ENCODE results near the gene MED13.
"Not testable (repeated sequence)": the region's sequence is repeated elsewhere in the genome, so short reads cannot be mapped to it uniquely, and the experiment has no call there.

Gene MED13

DNA sequence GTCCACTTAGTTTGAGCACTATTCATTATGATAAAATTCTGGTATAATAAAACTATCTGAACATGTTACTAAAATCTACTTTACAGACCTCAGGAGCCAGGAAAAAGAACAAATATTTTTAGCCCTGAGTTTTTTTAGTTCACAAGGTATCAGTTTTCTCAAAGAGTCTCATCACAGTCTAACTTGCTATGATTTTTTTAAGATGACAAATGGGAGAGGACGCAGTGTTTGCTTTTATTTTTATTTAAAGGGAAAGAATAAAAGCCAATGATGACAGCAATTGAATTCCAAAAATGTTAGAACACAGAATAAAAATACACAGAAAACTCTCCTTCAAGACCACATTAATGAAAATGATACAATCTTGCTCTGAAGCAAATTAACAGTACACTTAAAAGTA, 7.4 kb downstream of the MED13 start:
- no peak for DNase-seq

DNA sequence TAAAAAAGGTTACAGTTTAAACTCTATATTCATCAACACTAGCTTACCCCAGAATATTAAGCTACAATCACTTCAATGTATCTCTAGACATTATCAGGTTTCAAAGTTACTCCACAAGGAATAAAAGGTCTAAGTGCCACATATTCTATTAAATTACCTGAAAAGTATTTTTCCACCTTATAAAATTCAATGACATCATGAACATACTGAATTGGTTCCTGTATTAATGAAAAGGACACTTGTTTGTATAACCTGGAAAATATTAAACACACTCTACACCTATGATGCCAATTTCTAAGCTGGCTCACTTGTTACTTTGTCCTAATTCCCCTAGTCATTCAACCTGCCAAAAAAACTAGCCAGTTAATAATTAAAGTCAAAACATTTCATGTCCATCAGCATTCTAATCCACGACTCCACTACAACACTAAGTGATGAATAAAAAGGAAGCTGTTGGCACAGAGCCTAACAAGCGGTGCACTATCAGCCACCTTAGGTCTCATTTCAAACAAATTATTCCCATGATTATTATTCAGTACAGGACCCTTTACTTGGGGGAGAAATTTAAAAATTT, 12.2 kb downstream of the MED13 start:
- DNase-seq, result no peak

DNA sequence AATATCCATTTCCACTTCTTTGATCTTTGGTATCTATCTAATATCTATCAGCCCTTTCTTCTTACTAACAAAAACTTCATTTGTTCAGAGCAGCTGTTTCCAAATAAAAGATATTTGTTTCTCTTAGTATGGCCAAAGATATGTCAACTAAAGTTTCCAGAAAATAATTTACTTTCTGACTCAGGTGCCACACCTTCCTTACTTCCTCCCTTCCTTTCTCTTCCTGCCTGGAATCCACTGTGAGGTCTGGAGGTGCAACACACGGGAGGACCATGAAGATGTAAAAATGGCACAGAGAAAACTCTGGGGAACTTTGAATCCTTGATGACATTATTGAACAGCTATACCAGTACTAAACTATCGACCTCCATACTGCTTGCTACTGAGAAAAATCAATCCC, 14.0 kb downstream of the MED13 start:
- DNase-seq, result no peak

DNA sequence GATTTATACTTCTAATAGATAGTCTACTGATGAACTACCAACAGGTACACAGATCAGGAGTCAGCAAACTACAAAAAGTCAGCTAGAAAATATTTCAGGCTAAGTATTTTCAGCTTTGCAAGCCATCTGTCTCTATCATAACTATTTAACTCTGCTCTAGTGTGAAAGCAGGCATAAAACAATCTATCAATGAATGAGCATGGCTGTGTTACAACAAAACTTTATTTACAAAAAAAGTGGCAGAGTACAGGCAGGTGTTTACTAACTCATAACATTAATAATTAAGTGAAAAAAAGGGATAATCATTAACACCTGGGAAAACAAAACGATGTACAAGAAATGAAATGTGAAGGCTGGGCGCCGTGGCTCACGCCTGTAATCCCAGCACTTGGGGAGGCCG, 15.8 kb downstream of the MED13 start:
- DNase-seq, result no peak

DNA sequence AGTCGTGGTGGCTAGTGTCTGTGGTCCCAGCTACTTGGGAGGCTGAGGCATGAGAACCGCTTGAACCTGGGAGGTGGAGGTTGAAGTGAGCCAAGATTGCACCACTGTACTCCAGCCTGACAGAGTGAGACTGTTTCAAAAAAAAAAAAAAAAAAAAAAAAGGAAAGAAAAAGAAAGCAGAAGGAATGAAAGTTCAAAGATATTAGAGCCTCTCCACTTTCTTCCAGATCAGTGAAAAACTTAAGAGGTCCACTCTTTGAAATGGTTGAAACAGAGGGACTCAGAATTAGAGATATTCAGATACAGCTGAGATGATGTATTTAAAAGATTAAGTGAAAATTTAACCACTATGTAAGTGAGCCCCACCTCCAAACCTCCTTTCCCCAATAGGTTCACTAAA, 16.8 kb downstream of the MED13 start:
- DNase-seq, result no peak

DNA sequence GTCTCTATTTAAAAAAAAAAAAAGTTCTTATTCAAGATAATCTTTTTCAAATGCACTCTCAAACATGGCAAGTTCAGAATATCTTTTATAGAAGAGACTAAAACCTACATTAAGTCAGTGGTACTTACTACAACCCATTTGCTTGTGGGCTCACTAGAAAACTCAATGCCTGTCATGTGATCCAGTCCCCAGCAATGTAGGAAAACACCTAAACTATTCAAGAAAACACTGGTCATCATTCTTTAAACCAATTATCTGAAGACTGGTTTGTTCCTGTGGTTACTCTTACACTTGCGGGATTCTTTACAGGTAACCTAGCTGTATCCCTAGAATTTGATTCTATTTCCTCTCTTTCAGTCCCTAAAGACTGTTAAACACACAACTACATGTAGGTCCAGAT, 19.6 kb downstream of the MED13 start:
- DNase-seq, result no peak

- DNase-seq, result no peak
These were observed 20.0 kb downstream of the MED13 start for GRCh38 chr17:62045109-62045508.

- no peak for DNase-seq
These were observed 21.5 kb downstream of the MED13 start for GRCh38 chr17:62043602-62044001.

DNA sequence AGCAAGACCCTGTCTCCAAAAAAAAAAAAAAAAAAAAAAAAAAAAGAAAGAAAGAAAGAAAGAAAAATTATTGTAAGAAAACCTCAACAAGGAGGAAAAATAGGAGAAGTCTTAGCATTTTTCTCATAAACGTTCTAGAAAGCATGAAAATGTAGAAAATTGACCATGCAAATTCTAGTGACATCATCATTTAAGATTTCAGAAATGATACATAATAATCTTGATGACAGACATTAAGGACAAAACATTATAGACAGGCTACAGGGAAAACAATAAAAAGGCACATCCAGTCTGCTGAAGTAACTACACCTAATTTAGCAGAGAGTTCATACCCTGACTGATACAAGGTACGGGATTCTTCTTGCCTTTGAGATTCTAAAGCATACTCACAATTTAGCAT, 21.9 kb downstream of the MED13 start:
- DNase-seq, result no peak

GRCh38 chr17:62038248-62038647, 26.8 kb downstream of the MED13 start:
- no peak for DNase-seq

- DNase-seq, result no peak
These were observed 31.8 kb downstream of the MED13 start for GRCh38 chr17:62033317-62033716.

DNA sequence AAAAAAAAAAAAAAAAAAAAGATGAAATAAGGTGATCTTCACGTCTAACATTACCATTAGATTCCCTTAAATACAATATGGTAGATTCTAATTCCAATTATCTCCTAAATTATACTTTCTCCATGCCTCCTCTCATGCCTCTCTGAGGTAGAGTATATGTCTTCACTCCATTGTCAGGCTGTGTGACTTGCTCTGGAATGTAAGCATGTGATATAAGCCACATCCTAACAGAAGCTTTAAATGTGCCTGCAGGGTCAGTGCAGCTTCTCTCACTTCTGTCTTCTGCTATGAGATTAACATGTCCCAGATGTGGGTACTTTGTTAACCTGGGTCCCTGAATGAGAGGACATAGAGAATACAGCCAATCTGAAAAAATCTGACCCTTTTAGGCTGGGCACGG, 32.6 kb downstream of the MED13 start:
- DNase-seq, result no peak

DNA sequence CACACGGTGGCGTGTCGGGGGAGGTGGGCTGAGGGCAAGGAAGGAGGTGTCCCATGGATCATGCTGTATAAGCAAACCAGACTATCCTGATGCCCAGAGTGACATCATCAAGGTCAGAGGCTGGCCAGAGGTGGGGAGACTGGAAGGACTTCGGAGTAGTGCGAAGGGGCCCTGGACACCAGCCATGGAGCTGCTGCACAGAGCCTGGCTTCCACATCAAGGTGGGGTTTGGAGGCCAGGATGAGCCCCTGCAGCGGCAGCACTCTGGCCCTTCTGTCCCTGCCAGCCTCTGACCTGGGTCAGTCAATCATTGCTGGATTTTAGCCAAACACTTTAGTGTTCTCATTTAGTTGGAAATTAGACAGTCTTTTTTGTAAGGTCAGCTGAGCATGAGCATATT, 34.8 kb downstream of the MED13 start:
- DNase-seq, result no peak

DNA sequence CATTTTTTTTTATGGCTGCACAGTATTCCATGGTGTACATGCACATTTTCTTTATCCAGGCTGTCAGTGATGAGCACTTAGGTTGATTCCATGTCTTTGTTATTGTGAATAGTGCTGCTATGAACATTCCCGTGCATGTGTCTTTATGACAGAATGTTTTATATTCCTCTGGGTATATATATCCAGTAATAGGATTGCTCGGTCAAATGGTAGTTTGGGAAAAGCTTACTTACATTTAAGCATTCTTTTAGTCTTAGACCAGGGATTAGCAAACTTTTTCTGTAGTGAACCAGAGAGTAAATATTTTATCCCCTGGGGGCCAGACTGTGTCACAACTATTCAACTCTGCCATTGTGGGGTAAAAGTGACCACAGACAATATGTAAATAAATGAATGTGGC, 40.2 kb downstream of the MED13 start:
- DNase-seq, result no peak

DNA sequence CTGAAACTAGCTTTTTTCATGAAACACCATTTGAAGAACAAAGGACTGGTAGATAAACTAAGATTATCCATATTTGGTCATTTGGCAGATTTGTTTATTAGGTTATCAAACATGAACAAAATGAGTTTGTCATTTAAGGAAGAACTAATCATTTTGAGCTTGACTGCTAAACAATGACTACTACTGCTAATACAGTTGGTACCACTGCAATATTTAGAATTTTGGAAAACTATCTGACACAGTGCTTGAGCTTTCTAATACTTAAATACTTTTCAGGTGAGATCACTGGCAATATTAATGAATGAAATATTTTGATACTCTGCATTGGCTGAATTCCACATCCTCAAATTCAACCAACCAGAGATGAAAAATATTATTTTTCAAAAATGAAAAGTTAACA, 47.2 kb downstream of the MED13 start:
- DNase-seq, result no peak

DNA sequence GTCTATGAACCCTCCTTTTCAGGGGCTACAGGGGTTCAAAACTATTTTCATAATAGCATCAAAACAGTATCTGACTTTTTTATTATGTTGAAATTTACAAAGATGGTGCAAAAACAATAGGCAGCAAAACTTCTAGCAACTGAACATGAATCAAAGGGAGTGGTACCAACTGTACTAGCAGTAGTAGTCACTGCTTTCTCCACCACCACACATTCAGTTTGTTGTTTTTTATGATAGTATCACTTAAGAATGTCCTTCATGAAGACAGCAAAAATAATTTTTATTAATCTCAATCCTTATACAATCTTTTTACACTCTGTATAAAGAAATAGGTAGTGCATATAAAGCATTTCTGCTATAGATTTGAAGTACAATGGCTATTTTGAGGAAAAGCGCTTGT, 47.6 kb downstream of the MED13 start:
- no peak for DNase-seq

DNA sequence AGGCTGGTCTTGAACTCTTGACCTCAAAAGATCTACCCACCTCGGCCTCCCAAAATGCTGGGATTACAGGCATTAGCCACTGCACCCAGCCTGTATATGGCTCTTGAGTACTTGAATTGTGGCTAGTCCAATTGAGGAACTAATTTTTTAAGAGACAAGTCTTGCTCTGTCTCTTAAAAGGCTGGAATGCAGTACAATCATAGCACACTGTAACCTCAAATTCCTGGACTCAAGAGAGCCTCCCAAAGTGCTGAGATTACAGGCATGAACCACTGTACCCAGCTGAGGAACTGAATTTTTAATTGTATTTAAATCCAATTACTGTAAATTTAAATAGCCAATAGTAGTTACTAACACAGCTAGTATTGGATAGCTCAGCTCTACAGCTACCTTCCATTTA, 50.6 kb downstream of the MED13 start:
- DNase-seq, result no peak

DNA sequence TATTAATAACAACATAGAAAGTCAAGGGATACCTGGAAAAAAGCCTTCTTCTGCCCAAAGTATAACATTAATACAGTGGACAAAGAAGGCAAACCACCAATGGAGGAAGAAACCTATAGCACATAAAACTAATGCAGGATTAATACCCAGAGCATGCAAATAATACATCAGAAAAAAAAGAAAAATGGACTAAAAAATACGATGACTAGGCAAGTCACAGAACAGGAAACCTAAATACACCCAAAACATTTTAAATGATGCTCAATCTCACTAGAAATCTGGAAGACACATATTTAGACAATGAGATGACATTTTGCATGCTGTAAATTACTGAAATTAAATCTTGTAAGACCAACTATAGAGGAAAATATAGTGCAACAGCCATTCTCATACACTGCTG, 55.9 kb downstream of the MED13 start:
- DNase-seq, result no peak

- DNase-seq, result no peak
These were observed 56.8 kb downstream of the MED13 start for GRCh38 chr17:62008294-62008693.

- no peak for DNase-seq
These were observed 60.7 kb downstream of the MED13 start for GRCh38 chr17:62004388-62004787.

DNA sequence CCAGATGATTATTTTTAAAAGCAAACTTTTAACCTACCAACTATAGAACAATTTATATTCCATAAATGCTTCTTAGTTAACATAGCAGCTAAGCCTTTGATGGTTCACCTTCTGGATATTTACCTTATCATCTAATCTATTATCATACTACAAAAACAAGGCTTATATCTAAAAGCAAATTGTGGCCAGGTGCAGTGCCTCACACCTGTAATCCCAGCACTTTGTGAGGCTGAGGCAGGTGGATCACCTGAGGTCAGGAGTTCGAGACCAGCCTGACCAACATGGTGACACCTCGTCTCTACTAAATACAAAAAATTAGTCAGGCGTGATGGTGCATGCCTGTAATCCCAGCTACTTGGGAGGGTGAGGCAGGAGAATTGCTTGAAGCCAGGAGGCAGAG, 61.9 kb downstream of the MED13 start:
- DNase-seq, result not testable (repeated sequence)

DNA sequence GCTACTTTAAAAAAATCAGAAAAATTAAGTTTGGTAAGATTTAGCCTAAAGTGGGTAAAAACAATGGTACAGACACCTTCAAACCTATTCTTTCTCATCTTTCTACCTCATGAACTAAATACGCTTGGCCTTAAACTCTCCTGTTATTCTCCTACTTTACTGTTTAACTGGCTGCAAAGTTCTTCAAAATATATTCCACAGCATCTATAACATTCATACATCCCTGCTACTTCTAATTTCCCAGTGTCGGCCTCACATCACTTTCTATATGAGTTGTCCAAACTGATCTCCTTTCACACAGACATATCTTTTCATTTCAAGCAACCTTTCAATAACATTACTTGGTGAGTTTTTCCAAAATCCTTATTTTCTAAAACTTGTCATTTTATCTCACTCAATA, 64.0 kb downstream of the MED13 start:
- no peak for DNase-seq

DNA sequence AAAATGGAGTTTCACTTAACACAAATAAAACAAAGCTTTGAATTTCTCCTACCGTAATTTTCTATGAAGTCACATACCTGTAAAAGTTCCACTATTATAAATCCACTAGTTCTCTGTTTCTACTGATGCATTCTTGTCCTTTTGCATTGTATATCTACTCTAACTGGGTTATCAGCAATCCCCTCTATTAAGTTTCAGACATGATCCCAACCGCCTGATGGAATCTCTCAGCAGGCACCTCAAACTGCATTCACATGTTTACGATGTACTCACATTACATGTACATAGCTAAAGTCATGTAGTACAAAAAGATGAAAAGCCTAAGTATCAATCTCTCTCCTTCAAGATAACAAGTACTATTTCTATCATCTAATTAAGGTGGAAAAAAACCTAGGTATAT, 64.9 kb downstream of the MED13 start:
- DNase-seq, result no peak

- not testable (repeated sequence) for DNase-seq
These were observed 66.5 kb downstream of the MED13 start for GRCh38 chr17:61998534-61998933.

DNA sequence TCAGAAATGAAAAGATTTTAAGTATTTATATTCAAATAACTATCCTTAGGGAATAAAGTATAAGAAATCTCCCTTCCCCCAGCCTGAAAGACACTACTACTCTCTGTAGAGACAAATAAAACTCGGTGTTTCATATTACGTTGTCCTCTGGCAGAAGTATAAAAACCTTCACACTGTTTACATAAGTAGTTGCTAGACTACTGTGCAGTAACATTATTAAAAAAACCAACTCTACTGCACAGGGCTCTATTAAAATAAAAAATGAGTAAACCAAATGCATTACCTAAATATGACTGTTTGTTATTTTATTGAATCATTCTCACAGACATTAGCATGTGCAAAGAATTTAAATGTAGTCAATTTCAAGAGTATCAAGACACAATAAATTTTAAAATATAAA, 67.4 kb downstream of the MED13 start:
- no peak for DNase-seq

Measured in NCI-H2107 (cell line).